GM23338 (cell line): ENCODE measurements around the gene ANTXR1. TPM values are rescaled to one million over a fixed set of nuclear protein-coding genes. Genes with fewer than 3 reads are reported as not detected.

Source experiments
- ATAC-seq: fragments of 200-7000 bp; cut with Tn5 transposase; 3 replicates; pipeline ENCODE4 v1.9.1; 2020
- DNase-seq: peaks from one replicate; pipeline ENCODE4 v3.0.0-alpha.2; 2015; ENCODE audit warnings: low spot score
- H2AFZ ChIP-seq: fragments of 200-600 bp; sonication (generic); 2 replicates; pipeline ENCODE4 v1.8.0; 2016; ENCODE audit warnings: antibody characterized with exemption, mild to moderate bottlenecking, moderate library complexity
- H3F3A ChIP-seq: fragments of 200-600 bp; sonication (generic); replicated peaks from 2 replicates; pipeline ENCODE4 v1.8.0; 2017; ENCODE audit warnings: antibody characterized with exemption, mixed run types, low read depth
- H3K27ac ChIP-seq: fragments of 200-600 bp; sonication (generic); 2 replicates; pipeline ENCODE4 v1.6.1; 2016; ENCODE audit warnings: low read depth
- H3K27me3 ChIP-seq: fragments of 200-600 bp; sonication (generic); 2 replicates; pipeline ENCODE4 v1.8.0; 2016; ENCODE audit warnings: mild to moderate bottlenecking, mixed run types, moderate library complexity; ENCODE audit not compliant: insufficient read depth
- H3K36me3 ChIP-seq: fragments of 200-600 bp; sonication (generic); 2 replicates; pipeline ENCODE4 v1.8.0; 2016; ENCODE audit warnings: mild to moderate bottlenecking; ENCODE audit not compliant: insufficient read depth
- H3K4me1 ChIP-seq: fragments of 200-600 bp; sonication (generic); 2 replicates; pipeline ENCODE4 v1.8.0; 2016; ENCODE audit warnings: mild to moderate bottlenecking, moderate library complexity; ENCODE audit not compliant: insufficient read depth
- H3K4me2 ChIP-seq: fragments of 200-600 bp; sonication (generic); 2 replicates; pipeline ENCODE4 v1.7.1; 2017; ENCODE audit warnings: mixed run types
- H3K4me3 ChIP-seq: fragments of 200-600 bp; sonication (generic); 2 replicates; pipeline ENCODE4 v1.6.1; 2016; ENCODE audit warnings: mixed run types
- H3K79me2 ChIP-seq: fragments of 200-600 bp; sonication (generic); replicated peaks from 2 replicates; pipeline ENCODE4 v1.8.0; 2017; ENCODE audit warnings: mild to moderate bottlenecking; ENCODE audit not compliant: insufficient read depth
- H3K9me2 ChIP-seq: fragments of 200-600 bp; sonication (generic); 2 replicates; pipeline ENCODE4 v1.8.0; 2017; ENCODE audit not compliant: insufficient read depth
- H4K20me1 ChIP-seq: fragments of 200-600 bp; sonication (generic); replicated peaks from 2 replicates; pipeline ENCODE4 v1.8.0; 2017; ENCODE audit warnings: mild to moderate bottlenecking; ENCODE audit not compliant: insufficient read depth
- H3K27ac Mint-ChIP-seq: 2 replicates; pipeline ENCODE4 v1.8.0; 2020; ENCODE audit warnings: inconsistent platforms, mild to moderate bottlenecking, moderate library complexity, mixed read lengths
- H3K27me3 Mint-ChIP-seq: 3 replicates; pipeline ENCODE4 v1.8.0; 2022; ENCODE audit warnings: low read depth, mild to moderate bottlenecking, moderate library complexity, mixed read lengths, inconsistent platforms; ENCODE audit not compliant: insufficient read depth, poor library complexity
- H3K36me3 Mint-ChIP-seq: 3 replicates; pipeline ENCODE4 v1.8.0; 2021; ENCODE audit warnings: low read depth, mild to moderate bottlenecking, inconsistent platforms, moderate library complexity, mixed read lengths
- H3K4me1 Mint-ChIP-seq: 3 replicates; pipeline ENCODE4 v1.8.0; 2020; ENCODE audit warnings: mild to moderate bottlenecking, inconsistent platforms, mixed read lengths
- H3K4me3 Mint-ChIP-seq: 3 replicates; pipeline ENCODE4 v1.8.0; 2021; ENCODE audit warnings: moderate library complexity, mild to moderate bottlenecking, inconsistent platforms, mixed read lengths
- H3K9me3 Mint-ChIP-seq: 3 replicates; pipeline ENCODE4 v1.8.0; 2020; ENCODE audit warnings: moderate library complexity, mild to moderate bottlenecking, inconsistent platforms, mixed read lengths
- CTCF ChIP-seq, 2 experiments: fragments of 200-600 bp in 1 of 2; sonication (generic) in 1 of 2; conservative IDR thresholded peaks; 2 replicates each; pipeline versions ENCODE4 v1.5.1 to v1.6.1; 2016 to 2017; ENCODE audit warnings: antibody characterized with exemption in 2 of 2, low read depth in 2 of 2, mild to moderate bottlenecking in 2 of 2, moderate library complexity in 1 of 2
- EZH2 ChIP-seq: fragments of 200-600 bp; sonication (generic); IDR thresholded peaks from one replicate; pipeline ENCODE4 v1.8.0; 2017; ENCODE audit warnings: antibody characterized with exemption, mild to moderate bottlenecking, low read depth; ENCODE audit not compliant: unreplicated experiment
- EZH2phosphoT487 ChIP-seq: fragments of 200-600 bp; sonication (generic); IDR thresholded peaks from one replicate; pipeline ENCODE4 v1.8.1; 2018; ENCODE audit warnings: antibody characterized with exemption; ENCODE audit not compliant: unreplicated experiment
- POLR2AphosphoS5 ChIP-seq: IDR thresholded peaks from 2 replicates; pipeline ENCODE4 v1.6.1; 2016; ENCODE audit warnings: antibody characterized with exemption, low read depth
- REST ChIP-seq: IDR thresholded peaks from one replicate; pipeline ENCODE4 v1.6.1; 2018; ENCODE audit warnings: antibody characterized with exemption; ENCODE audit not compliant: unreplicated experiment
- ZNF114 ChIP-seq: fragments of 250-450 bp; sonication (Bioruptor Pico); IDR thresholded peaks from 2 replicates; pipeline ENCODE4 v1.5.0; 2020; ENCODE audit warnings: mild to moderate bottlenecking, moderate library complexity
- ZNF331 ChIP-seq: fragments of 250-450 bp; sonication (Bioruptor Pico); IDR thresholded peaks from 2 replicates; pipeline ENCODE4 v1.5.0; 2020; ENCODE audit warnings: low read depth, mild to moderate bottlenecking, moderate library complexity
- ZNF462 ChIP-seq: fragments of 250-450 bp; sonication (Bioruptor Pico); IDR thresholded peaks from 2 replicates; pipeline ENCODE4 v1.5.0; 2020; ENCODE audit warnings: mild to moderate bottlenecking, moderate library complexity
- polyA plus RNA-seq: library from polyadenylated mRNA; unstranded; fragments of >200 nt; fragmentation: Nextera tagmentation; extraction: Ambion mirVana; gene quantifications from 2 replicates; pipeline ENCODE4 v1.2.1, GENCODE V29; 2016
- total RNA-seq: library from RNA; depleted of rRNA; stranded (reverse); fragments of >200 nt; shearing (Covaris generic); gene quantifications from 2 replicates; pipeline ENCODE4 v1.2.3, GENCODE V29; 2014

ANTXR1 gene
- total and polyA plus RNA-seq, 2 experiments from 2014 or later = 16.1 to 23.1 TPM

GRCh38 chr2:69082430-69082997 is 69.5 kb downstream of the ANTXR1 start:
- H3K4me1 Mint-ChIP-seq = peaks cover 6% of the 10 kb centered on the region; the same call in 2 of the 3 replicates
- H3K9me3 Mint-ChIP-seq = no peaks in the 10 kb centered on the region
- ATAC-seq = no peak
- no peak overlapping the region for H3K4me3 Mint-ChIP-seq
- H3K27ac Mint-ChIP-seq = no peak overlapping the region
- H3F3A ChIP-seq = no peaks in the 10 kb centered on the region
- no peak for DNase-seq
- H4K20me1 ChIP-seq = no peaks in the 10 kb centered on the region
- no peak overlapping the region for H3K27ac ChIP-seq
- peaks cover 1% of the 10 kb centered on the region for H3K27me3 Mint-ChIP-seq
- TF ChIP-seq CTCF (conservative IDR thresholded peaks at IDR 0.05; ENCODE audit: low read depth in 2 of 2) (no peak), ZNF462 (CRISPR knock-in tag) (no peak), EZH2 (no peak), REST (no peak), ZNF331 (CRISPR knock-in tag) (no peak), ZNF114 (CRISPR knock-in tag) (no peak), EZH2phosphoT487 (no peak), POLR2AphosphoS5 (no peak)
- no peak overlapping the region for H3K4me3 ChIP-seq
- peaks cover 3% of the 10 kb centered on the region; the same call in 1 of the 2 replicates for H3K9me2 ChIP-seq
- H3K4me2 ChIP-seq = no peak overlapping the region
- H3K4me1 ChIP-seq = no peaks in the 10 kb centered on the region; the same call in 1 of the 2 replicates
- H2AFZ ChIP-seq = no peak overlapping the region
- H3K36me3 Mint-ChIP-seq = peaks cover 23% of the 10 kb centered on the region
- no peaks in the 10 kb centered on the region for H3K79me2 ChIP-seq
- H3K27me3 ChIP-seq = no peaks in the 10 kb centered on the region
- H3K36me3 ChIP-seq = peaks cover 4% of the 10 kb centered on the region; the same call in 1 of the 2 replicates
